A549 (cell line): ENCODE results near the gene RHCE. TPM values are rescaled to one million over a fixed set of nuclear protein-coding genes. Genes with fewer than 3 reads are reported as not detected.
"Not testable (repeated sequence)": the region's sequence is repeated elsewhere in the genome, so short reads cannot be mapped to it uniquely, and the experiment has no call there.

ENCODE experiments used
- ATAC-seq, 2 experiments: fragments of 200-7000 bp in 1 of 2; fragments of >200 bp in 1 of 2; cut with Nextera tagmentation in 1 of 2; cut with Tn5 transposase in 1 of 2; 3 replicates each; pipeline versions ENCODE4 v1.8.0 to v1.9.1; 2018 to 2020; ENCODE audit warnings: mild to moderate bottlenecking in 1 of 2, moderate library complexity in 1 of 2
- CTCF ChIA-PET: fragments of 300-600 bp; sonication (Branson Sonifier 250); formaldehyde crosslinking; extraction: SDS; loops from one replicate; lab custom pipeline; 2021; ENCODE audit warnings: antibody characterized with exemption, inconsistent platforms; lab: Yijun Ruan, JAX
- POLR2A ChIA-PET: fragments of 350-600 bp; formaldehyde crosslinking; extraction: SDS; loops from one replicate; lab custom pipeline; 2021; ENCODE audit warnings: antibody characterized with exemption, inconsistent platforms; lab: Yijun Ruan, JAX
- DNase-seq, 2 experiments: peaks; one replicate each; pipeline versions ENCODE4 v3.0.0 to v3.0.0-alpha.2; 2011 to 2016; ENCODE audit warnings: low read depth in 1 of 2, low spot score in 1 of 2
- FAIRE-seq: peaks from 2 replicates; lab custom pipeline; 2011; peaks lifted over from hg19 to GRCh38; lab: Jason Lieb, UNC
- H3K27ac ChIP-seq, 2 experiments: fragments of >200 bp; sonication (Bioruptor Twin); formaldehyde crosslinking; 3 replicates each; pipeline ENCODE4 v1.5.1; 2016 to 2017
- H3K4me1 ChIP-seq: fragments of >200 bp; sonication (Bioruptor Twin); formaldehyde crosslinking; 3 replicates; pipeline ENCODE4 v1.6.1; 2016
- H3K4me2 ChIP-seq: fragments of >200 bp; sonication (Bioruptor Twin); formaldehyde crosslinking; 3 replicates; pipeline ENCODE4 v1.6.1; 2016
- H3K4me3 ChIP-seq: fragments of >200 bp; sonication (Bioruptor Twin); formaldehyde crosslinking; 3 replicates; pipeline ENCODE4 v1.5.1; 2016
- H3K9me3 ChIP-seq: fragments of >200 bp; sonication (Bioruptor Twin); formaldehyde crosslinking; 3 replicates; pipeline ENCODE4 v1.6.1; 2016
- BHLHE40 ChIP-seq: IDR thresholded peaks from 2 replicates; pipeline ENCODE4 v1.6.1; 2012; ENCODE audit warnings: low read depth, low read length, inconsistent platforms
- CBX8 ChIP-seq: fragments of 200-600 bp; sonication (generic); IDR thresholded peaks from 2 replicates; pipeline ENCODE4 v1.6.1; 2016
- GATA3 ChIP-seq: IDR thresholded peaks from 2 replicates; pipeline ENCODE4 v1.6.1; 2012; ENCODE audit warnings: borderline replicate concordance
- JUN ChIP-seq, 2 experiments: fragments of >200 bp; sonication (Bioruptor Twin); formaldehyde crosslinking; IDR thresholded peaks; 2 replicates in 1 of 2; 3 replicates in 1 of 2; pipeline ENCODE4 v1.6.1; 2016 to 2017
- MAFK ChIP-seq: fragments of 450-650 bp; IDR thresholded peaks from 2 replicates; pipeline ENCODE4 v1.6.1; 2014; ENCODE audit not compliant: partially characterized antibody
- PHF8 ChIP-seq: fragments of 200-600 bp; sonication (generic); IDR thresholded peaks from 2 replicates; pipeline ENCODE4 v1.6.1; 2016; ENCODE audit warnings: low read depth, mild to moderate bottlenecking, antibody characterized with exemption, moderate library complexity, borderline replicate concordance
- POLR2A ChIP-seq: IDR thresholded peaks from 2 replicates; pipeline ENCODE4 v1.6.1; 2012; ENCODE audit warnings: mild to moderate bottlenecking, low read length
- RAD21 ChIP-seq, 2 experiments: fragments of >200 bp in 1 of 2; sonication (Bioruptor Twin) in 1 of 2; formaldehyde crosslinking in 1 of 2; IDR thresholded peaks in 1 of 2; conservative IDR thresholded peaks in 1 of 2; 2 replicates in 1 of 2; 3 replicates in 1 of 2; pipeline ENCODE4 v1.6.1; 2012 to 2018; ENCODE audit warnings: inconsistent platforms in 1 of 2
- RARB ChIP-seq: fragments of 250-450 bp; sonication (Bioruptor Pico); IDR thresholded peaks from 2 replicates; pipeline ENCODE4 v1.8.0; 2021; ENCODE audit warnings: mild to moderate bottlenecking, moderate library complexity
- TFCP2L1 ChIP-seq: fragments of 250-450 bp; sonication (Bioruptor Pico); IDR thresholded peaks from 2 replicates; pipeline ENCODE4 v1.5.0; 2021; ENCODE audit warnings: mild to moderate bottlenecking
- WGBS: methylation state at CpG from one replicate; pipeline ENCODE4 v1.1.6; 2017; ENCODE audit errors: missing lambda C conversion rate; 5-methylcytosine and 5-hydroxymethylcytosine counted together
- polyA plus RNA-seq, 4 experiments: library from polyadenylated mRNA; depleted of rRNA in 3 of 4; stranded (reverse); fragments of >200 nt; fragmentation: RNase III in 1 of 4; extraction: RNeasy Plus Mini Kit Qiagen cat#74134 plus additional on column Dnase treatment in 1 of 4; gene quantifications; 2 replicates in 3 of 4; 3 replicates in 1 of 4; pipeline ENCODE4 v1.2.3, GENCODE V29; 2011 to 2017
- TF ChIP-seq, protein P1 (sequence below): fragments of >200 bp; sonication (Bioruptor Twin); formaldehyde crosslinking; IDR thresholded peaks from 3 replicates; pipeline ENCODE4 v1.6.1; 2016

Gene RHCE
- polyA plus RNA-seq, 2 of the 4 experiments (the other 2 are of a cell fraction), result 0.12 TPM; not detected in 1

GRCh38 chr1:25338188-25338981, 82.2 kb downstream of the RHCE start, which contains the start of gene TMEM50A:
TSS of gene TMEM50A (plus strand) at chr1:25338334. CDS start at chr1:25340487, 2,153 bp downstream.
- TF ChIP-seq, protein P1, sequence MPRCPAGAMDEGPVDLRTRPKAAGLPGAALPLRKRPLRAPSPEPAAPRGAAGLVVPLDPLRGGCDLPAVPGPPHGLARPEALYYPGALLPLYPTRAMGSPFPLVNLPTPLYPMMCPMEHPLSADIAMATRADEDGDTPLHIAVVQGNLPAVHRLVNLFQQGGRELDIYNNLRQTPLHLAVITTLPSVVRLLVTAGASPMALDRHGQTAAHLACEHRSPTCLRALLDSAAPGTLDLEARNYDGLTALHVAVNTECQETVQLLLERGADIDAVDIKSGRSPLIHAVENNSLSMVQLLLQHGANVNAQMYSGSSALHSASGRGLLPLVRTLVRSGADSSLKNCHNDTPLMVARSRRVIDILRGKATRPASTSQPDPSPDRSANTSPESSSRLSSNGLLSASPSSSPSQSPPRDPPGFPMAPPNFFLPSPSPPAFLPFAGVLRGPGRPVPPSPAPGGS, result 0 out of 3 replicates have a peak, but pooled peaks have one; percentile 45
- TF ChIP-seq BHLHE40 (no peak), RAD21 (conservative IDR thresholded peaks at IDR 0.05 in 1 of 2, IDR thresholded peaks at IDR 0.05 in 1 of 2) (no peak), POLR2A (peak; percentile 49), GATA3 (no peak), PHF8 (peak; percentile 51), JUN (IDR thresholded peaks at IDR 0.05) (peak in 1 of 2 experiments; percentile 70; a peak in 3 of 5 replicates), RARB (no peak), TFCP2L1 (CRISPR knock-in tag) (no peak), CBX8 (no peak), MAFK (no peak)
- TF ChIP-seq, all 56 proteins: peak for 4
- peak within 1 kb of the TSS; percentile 88 for H3K4me3 ChIP-seq
- 3% methylated on average over 16 of the region's 75 CpGs for WGBS
- FAIRE-seq, result no peak
- peak within 1 kb of the TSS; percentile 90 for H3K4me2 ChIP-seq
- peak within 1 kb of the TSS; percentile 84 to 97 for H3K27ac ChIP-seq
- no peaks in the 10 kb centered on the region for H3K9me3 ChIP-seq
- DNase-seq, result peak; percentile 79 to 86
- peaks cover 17% of the 10 kb centered on the region; the same call in 2 of the 3 replicates for H3K4me1 ChIP-seq
- ChIA-PET CTCF (no interaction called here), POLR2A (interaction anchor here (0.6 to 1.1 kb wide), 2 partner anchors 106 to 481 kb away, joined by 3 to 4 read pairs; partner anchors contain the start of genes MTFR1L and SYF2)
- ATAC-seq, result peak; percentile 91 to 92

- WGBS, result 0% methylated on average over 2 of the region's 39 CpGs
- ATAC-seq, result peak; percentile 78 to 83
These were observed 83.0 kb downstream of the RHCE start for GRCh38 chr1:25337483-25338187.

GRCh38 chr1:25336922-25337354, 83.7 kb downstream of the RHCE start:
- peak overlapping the region; percentile 50 for H3K4me2 ChIP-seq
- POLR2A ChIA-PET, DNase-seq, CTCF ChIA-PET, FAIRE-seq, H3K9me3 ChIP-seq: not testable (repeated sequence)
- peak overlapping the region; percentile 59 for H3K4me3 ChIP-seq
- H3K4me1 ChIP-seq, result peaks cover 17% of the 10 kb centered on the region; the same call in 2 of the 3 replicates
- H3K27ac ChIP-seq, result peak overlapping the region in 1 of 2 experiments; percentile 57; a peak in 3 of 6 replicates
- peak; percentile 76 to 79 for ATAC-seq
- WGBS, result under 1% methylated on average over 13 of the region's 29 CpGs

More at GRCh38 chr1:25337483-25338187, 83.0 kb downstream of the RHCE start:
- CTCF ChIA-PET, FAIRE-seq, DNase-seq, H3K9me3 ChIP-seq, POLR2A ChIA-PET: not testable (repeated sequence)
- Histone ChIP-seq H3K27ac (peak overlapping the region; percentile 84 to 97), H3K4me3 (peak overlapping the region; percentile 88), H3K4me2 (peak overlapping the region; percentile 14; the same call in 1 of the 3 replicates), H3K4me1 (peaks cover 17% of the 10 kb centered on the region; the same call in 2 of the 3 replicates)

GRCh38 chr1:25329950-25330349, 90.7 kb downstream of the RHCE start:
- CTCF ChIA-PET, FAIRE-seq, H3K9me3 ChIP-seq, ATAC-seq, H3K27ac ChIP-seq, DNase-seq, H3K4me1 ChIP-seq, H3K4me3 ChIP-seq, H3K4me2 ChIP-seq, POLR2A ChIA-PET: not testable (repeated sequence)
- WGBS, result no CpG with 5 or more reads among the region's 5 CpGs

DNA sequence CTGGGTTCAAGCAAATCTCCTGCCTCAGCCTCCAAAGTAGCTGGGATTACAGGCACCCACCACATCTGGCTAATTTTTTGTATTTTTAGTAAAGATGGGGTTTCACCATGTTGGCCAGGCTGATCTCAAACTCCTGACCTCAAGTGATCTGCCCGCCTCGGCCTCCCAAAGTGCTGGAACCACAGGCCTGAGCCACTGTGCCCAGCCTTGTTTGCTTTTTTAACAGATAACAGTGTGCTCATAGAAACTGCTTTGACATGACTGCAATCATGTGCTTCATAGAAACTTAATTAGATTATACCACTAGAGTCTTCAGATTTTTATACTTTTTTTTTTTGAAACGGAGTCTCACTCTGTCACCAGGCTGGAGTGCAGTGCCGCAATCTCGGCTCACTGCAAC, 91.3 kb downstream of the RHCE start:
- FAIRE-seq, ATAC-seq, H3K4me1 ChIP-seq, H3K4me3 ChIP-seq, H3K9me3 ChIP-seq, H3K4me2 ChIP-seq, DNase-seq, CTCF ChIA-PET, H3K27ac ChIP-seq, POLR2A ChIA-PET: not testable (repeated sequence)
- WGBS, result no CpG with 5 or more reads among the region's 5 CpGs

GRCh38 chr1:25328791-25329185, 91.8 kb downstream of the RHCE start:
- H3K27ac ChIP-seq, H3K4me3 ChIP-seq, CTCF ChIA-PET, DNase-seq, FAIRE-seq, POLR2A ChIA-PET, ATAC-seq, H3K9me3 ChIP-seq, H3K4me2 ChIP-seq, H3K4me1 ChIP-seq: not testable (repeated sequence)
- no CpG with 5 or more reads among the region's 4 CpGs for WGBS

DNA sequence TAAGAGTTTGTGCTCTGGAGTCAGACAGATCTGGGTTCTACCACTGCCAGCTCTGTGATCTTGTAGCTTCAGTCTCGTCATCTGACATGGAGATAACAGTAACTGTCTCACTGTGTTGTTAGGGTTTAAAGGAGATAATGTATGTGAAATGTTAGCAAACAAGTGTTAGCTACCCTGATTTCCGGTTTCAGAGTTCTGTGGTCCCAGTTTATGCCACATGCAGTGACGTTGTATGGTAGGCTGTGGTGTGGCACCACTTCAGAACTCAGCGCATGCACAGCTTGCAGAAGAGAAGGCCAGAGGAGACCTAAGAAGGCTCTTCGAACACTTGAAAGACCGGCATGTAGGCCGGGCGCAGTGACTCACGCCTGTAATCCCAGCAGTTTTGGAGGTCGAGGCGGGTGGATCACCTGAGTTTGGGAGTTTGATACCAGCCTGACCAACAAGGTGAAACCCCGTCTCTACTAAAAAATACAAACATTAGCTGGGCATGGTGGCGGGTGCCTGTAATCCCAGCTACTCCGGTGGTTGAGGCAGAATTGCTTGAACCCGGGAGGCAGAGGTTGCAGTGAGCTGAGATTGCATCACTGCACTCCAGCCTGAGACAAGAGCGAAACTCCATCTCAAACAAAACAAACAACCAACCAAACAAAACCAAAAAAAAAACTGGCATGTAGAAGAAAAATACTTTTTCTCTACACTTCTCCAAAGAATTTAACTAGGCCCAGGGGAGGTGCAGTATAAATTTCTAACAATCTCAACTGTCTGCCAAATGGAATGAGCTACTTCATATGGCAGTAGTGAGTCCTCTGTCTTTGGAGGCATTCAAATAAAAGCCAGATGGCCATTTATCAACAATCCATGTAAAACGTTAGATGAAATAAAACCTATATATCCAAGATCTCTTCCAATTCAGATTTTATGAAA, 92.5 kb downstream of the RHCE start:
- WGBS, result no CpG with 5 or more reads among the region's 17 CpGs
- H3K27ac ChIP-seq, POLR2A ChIA-PET, DNase-seq, CTCF ChIA-PET, ATAC-seq, H3K4me3 ChIP-seq, H3K4me2 ChIP-seq, H3K9me3 ChIP-seq, FAIRE-seq, H3K4me1 ChIP-seq: not testable (repeated sequence)
